ENCODE measurements around the gene RHOBTB3. TPM values are rescaled to one million over a fixed set of nuclear protein-coding genes. Genes with fewer than 3 reads are reported as not detected.

The RHOBTB3 gene
- total and polyA plus RNA-seq, 2 donors (not counting 3 experiments of a cell fraction or from before 2014, with no cell fraction given) = 44.1 to 52.1 TPM

GRCh38 chr5:95839658-95840057 lies 108.5 kb downstream of the RHOBTB3 start:
- POLR2A ChIA-PET = no interaction called here
- CTCF ChIA-PET = interaction anchor here (1.9 to 4.3 kb wide), 2 partner anchors 16 to 58 kb away, joined by 4 to 25 read pairs; no protein-coding TSS in a partner anchor
- intact Hi-C loops (cut with micrococcal nuclease) = loop anchor here (5.0 kb wide), 1 partner anchor 107 kb away; the partner anchor contains the start of gene RHOBTB3

More at GRCh38 chr5:95839658-95840057, 108.5 kb downstream of the RHOBTB3 start:
- no peaks in the 10 kb centered on the region for H3K9me3 ChIP-seq (replicated peaks; ENCODE audit: control insufficient read depth, insufficient read depth, low read length)
- no peak overlapping the region for H3K9ac ChIP-seq (replicated peaks; ENCODE audit: extremely low read depth, insufficient read depth, low read length)
- H3K9me1 ChIP-seq (replicated peaks; ENCODE audit: control insufficient read depth, extremely low read depth, insufficient read depth, low read length) = no peaks in the 10 kb centered on the region
- H3K27me3 ChIP-seq (ENCODE audit: control insufficient read depth in 2 of 2, insufficient read depth in 2 of 2, low read length in 2 of 2) = no peaks in the 10 kb centered on the region
- no peak overlapping the region for H3K27ac ChIP-seq (ENCODE audit: insufficient read depth, low read depth, low read length)
- TF ChIP-seq EZH2 (IDR thresholded peaks at IDR 0.05; ENCODE audit: borderline replicate concordance, low read depth, low read length, severe bottlenecking) (no peak), GATA2 (IDR thresholded peaks at IDR 0.05; ENCODE audit: insufficient read depth, insufficient read length, low read depth, low read length) (no peak), JUN (IDR thresholded peaks at IDR 0.05; ENCODE audit: borderline replicate concordance, insufficient read depth, insufficient read length, low read depth) (no peak), CTCF (IDR thresholded peaks at IDR 0.05; ENCODE audit: extremely low read depth in 1 of 2, insufficient read depth in 1 of 2, low read depth in 1 of 2, low read length in 2 of 2) (no peak), MAX (IDR thresholded peaks at IDR 0.05; ENCODE audit: insufficient read depth, insufficient read length) (no peak), POLR2A (IDR thresholded peaks at IDR 0.05; ENCODE audit: low read depth, low read length) (no peak), FOS (IDR thresholded peaks at IDR 0.05; ENCODE audit: borderline replicate concordance, insufficient read depth, low read length) (no peak), MYC (IDR thresholded peaks at IDR 0.05; ENCODE audit: low read depth, low read length) (no peak), POLR2AphosphoS5 (IDR thresholded peaks at IDR 0.05; ENCODE audit: insufficient read depth, low read depth, low read length) (no peak)
- no peaks in the 10 kb centered on the region for H3K36me3 ChIP-seq (ENCODE audit: control insufficient read depth in 2 of 2, extremely low read depth in 1 of 2, insufficient read depth in 2 of 2, low read length in 2 of 2)
- FAIRE-seq (no peak), DNase-seq (ENCODE audit: low read depth, low spot score) (no peak)
- no peak overlapping the region for H3K4me2 ChIP-seq (ENCODE audit: insufficient read depth, low read length)
- H2AFZ ChIP-seq (ENCODE audit: low read depth, low read length) = no peak overlapping the region
- H4K20me1 ChIP-seq (replicated peaks; ENCODE audit: control insufficient read depth, extremely low read depth, insufficient read depth, low read length) = no peaks in the 10 kb centered on the region
- BruUV-seq (replicated peaks) = no TSS peak
- H3K79me2 ChIP-seq (ENCODE audit: control insufficient read depth, insufficient read depth, low read length) = no peaks in the 10 kb centered on the region
- dilution Hi-C loops (cut with MboI; ENCODE audit: extremely low pct_ligation_motif_present, low sequenced_read_pairs) = loop anchor here (25.0 kb wide), 1 partner anchor 202 kb away; the partner anchor contains the start of gene RFESD
- no peak overlapping the region for H3K4me3 ChIP-seq (replicated peaks in 1 of 3; ENCODE audit: insufficient read depth in 1 of 3, low read depth in 1 of 3, low read length in 3 of 3)
- peaks cover 21% of the 10 kb centered on the region for H3K4me1 ChIP-seq (ENCODE audit: control insufficient read depth, extremely low read depth, insufficient read depth, low read length)

Measured in endothelial cell of umbilical vein (primary cell).